GM12878 (cell line): ENCODE measurements around the gene RPS6KA2. TPM values are rescaled to one million over a fixed set of nuclear protein-coding genes. Genes with fewer than 3 reads are reported as not detected.

Source experiments
- ATAC-seq: fragments of 200-7000 bp; cut with Tn5 transposase; 3 replicates; pipeline ENCODE4 v1.9.1; 2020; ENCODE audit warnings: mild to moderate bottlenecking, moderate library complexity
- BruUV-seq: library from RNA; stranded (reverse); fragments of 400-500 nt; replicated peaks from 2 replicates; lab custom pipeline; 2021; lab: Mats Ljungman, UMichigan
- CTCF ChIA-PET: fragments of 300-600 bp; sonication (Branson Sonifier 250); formaldehyde crosslinking; extraction: SDS; loops from one replicate; lab custom pipeline; 2021; ENCODE audit warnings: inconsistent platforms; lab: Yijun Ruan, JAX
- POLR2A ChIA-PET: fragments of 350-600 bp; formaldehyde crosslinking; extraction: SDS; loops from one replicate; lab custom pipeline; 2021; ENCODE audit warnings: inconsistent platforms; lab: Charles Lee
- RAD21 ChIA-PET: fragments of 300-600 bp; sonication (Branson Sonifier 250); formaldehyde crosslinking; loops from one replicate; lab custom pipeline; 2023; ENCODE audit warnings: antibody characterized with exemption; ENCODE audit not compliant: unreplicated experiment; lab: Charles Lee
- SMC1A ChIA-PET: fragments of 300-600 bp; sonication (Branson Sonifier 250); formaldehyde crosslinking; loops from one replicate; lab custom pipeline; 2023; ENCODE audit not compliant: unreplicated experiment, uncharacterized antibody; lab: Charles Lee
- DNase-seq: peaks from one replicate; pipeline ENCODE4 v3.0.0-alpha.2; 2011; ENCODE audit warnings: low read depth, low spot score
- FAIRE-seq: peaks from 3 replicates; lab custom pipeline; 2011; peaks lifted over from hg19 to GRCh38; lab: Jason Lieb, UNC
- H2AFZ ChIP-seq: 2 replicates; pipeline ENCODE4 v1.6.0; 2011; ENCODE audit warnings: low read depth, low read length, control low read depth; ENCODE audit not compliant: control insufficient read depth
- H3K27ac ChIP-seq: 2 replicates; pipeline ENCODE4 v1.5.1; 2011; ENCODE audit warnings: control low read depth; ENCODE audit not compliant: control insufficient read depth, insufficient read depth
- H3K27me3 ChIP-seq, 2 experiments: replicated peaks in 1 of 2; 2 replicates each; pipeline versions ENCODE4 v1.6.0 to v1.6.1; 2011; ENCODE audit warnings: low read length in 1 of 2; ENCODE audit not compliant: control insufficient read depth in 2 of 2, insufficient read depth in 2 of 2
- H3K36me3 ChIP-seq, 2 experiments: 2 replicates each; pipeline ENCODE4 v1.5.1; 2011; ENCODE audit warnings: low read length in 1 of 2; ENCODE audit not compliant: control insufficient read depth in 2 of 2, insufficient read depth in 2 of 2
- H3K4me1 ChIP-seq: 2 replicates; pipeline ENCODE4 v1.6.1; 2011; ENCODE audit warnings: mild to moderate bottlenecking, low read length, moderate library complexity, mixed read lengths; ENCODE audit not compliant: control insufficient read depth, insufficient read depth
- H3K4me2 ChIP-seq: 2 replicates; pipeline ENCODE4 v1.6.0; 2011; ENCODE audit warnings: control low read depth; ENCODE audit not compliant: control insufficient read depth, insufficient read depth
- H3K4me3 ChIP-seq: fragments of 200-600 bp; sonication (generic); 2 replicates; pipeline ENCODE4 v1.5.1; 2016
- H3K79me2 ChIP-seq: 2 replicates; pipeline ENCODE4 v1.6.0; 2011; ENCODE audit warnings: low read length; ENCODE audit not compliant: control insufficient read depth, insufficient read depth
- H3K9ac ChIP-seq: 2 replicates; pipeline ENCODE4 v1.8.0; 2011; ENCODE audit warnings: low read length, control low read depth, mixed read lengths; ENCODE audit not compliant: control insufficient read depth, insufficient read depth
- H3K9me3 ChIP-seq: replicated peaks from 3 replicates; pipeline ENCODE4 v1.5.1; 2011; ENCODE audit warnings: mild to moderate bottlenecking, low read length; ENCODE audit not compliant: control insufficient read depth, insufficient read depth
- H4K20me1 ChIP-seq: 2 replicates; pipeline ENCODE4 v1.6.0; 2011; ENCODE audit not compliant: control insufficient read depth, insufficient read depth
- CBX5 ChIP-seq: sonication (generic); IDR thresholded peaks from 2 replicates; pipeline ENCODE4 v1.6.1; 2016; ENCODE audit warnings: low read depth, moderate library complexity, mild to moderate bottlenecking, inconsistent platforms
- EP300 ChIP-seq, 2 experiments: fragments of 150-350 bp in 1 of 2; IDR thresholded peaks; 2 replicates each; pipeline ENCODE4 v1.6.1; 2011 to 2012; ENCODE audit warnings: low read depth in 2 of 2, low read length in 2 of 2, borderline replicate concordance in 1 of 2, improper control_type of control experiment in 1 of 2, inconsistent platforms in 1 of 2; ENCODE audit not compliant: control insufficient read depth in 1 of 2
- FOXK2 ChIP-seq: fragments of 450-650 bp; IDR thresholded peaks from 2 replicates; pipeline ENCODE4 v1.6.1; 2017; ENCODE audit warnings: mild to moderate bottlenecking, moderate library complexity
- GABPA ChIP-seq: IDR thresholded peaks from 2 replicates; pipeline ENCODE4 v1.6.1; 2014; ENCODE audit warnings: antibody characterized with exemption, low read depth, mild to moderate bottlenecking, inconsistent platforms
- KDM1A ChIP-seq: fragments of 200-600 bp; sonication (generic); IDR thresholded peaks from 2 replicates; pipeline ENCODE4 v1.6.1; 2016; ENCODE audit warnings: borderline replicate concordance
- LARP7 ChIP-seq: fragments of 450-650 bp; IDR thresholded peaks from 2 replicates; pipeline ENCODE4 v1.6.1; 2017; ENCODE audit warnings: mild to moderate bottlenecking
- NRF1 ChIP-seq: conservative IDR thresholded peaks from 2 replicates; pipeline ENCODE4 v1.6.1; 2011; ENCODE audit warnings: mild to moderate bottlenecking, low read depth, low read length, improper control_type of control experiment
- PAX8 ChIP-seq: fragments of 450-650 bp; IDR thresholded peaks from 2 replicates; pipeline ENCODE4 v1.6.1; 2017; ENCODE audit warnings: mild to moderate bottlenecking, moderate library complexity
- POLR2AphosphoS5 ChIP-seq: IDR thresholded peaks from 2 replicates; pipeline ENCODE4 v1.6.1; 2011; ENCODE audit warnings: mild to moderate bottlenecking, low read length, inconsistent platforms
- POU2F2 ChIP-seq: IDR thresholded peaks from 3 replicates; pipeline ENCODE4 v1.6.1; 2011; ENCODE audit warnings: low read depth, mild to moderate bottlenecking, low read length, borderline replicate concordance
- RAD21 ChIP-seq: IDR thresholded peaks from 2 replicates; pipeline ENCODE4 v1.6.1; 2011; ENCODE audit warnings: mild to moderate bottlenecking, low read depth, low read length, moderate library complexity; ENCODE audit not compliant: insufficient read depth
- RAD51 ChIP-seq: fragments of 450-650 bp; IDR thresholded peaks from 2 replicates; pipeline ENCODE4 v1.6.1; 2016; ENCODE audit warnings: moderate library complexity, mild to moderate bottlenecking, inconsistent platforms
- SMAD5 ChIP-seq: IDR thresholded peaks from 2 replicates; pipeline ENCODE4 v1.6.1; 2016; ENCODE audit warnings: antibody characterized with exemption, low read depth
- YBX1 ChIP-seq: fragments of 450-650 bp; IDR thresholded peaks from 2 replicates; pipeline ENCODE4 v1.6.1; 2016; ENCODE audit warnings: antibody characterized with exemption
- ZBED1 ChIP-seq: IDR thresholded peaks from 2 replicates; pipeline ENCODE4 v1.6.1; 2016; ENCODE audit warnings: borderline replicate concordance
- ZNF24 ChIP-seq: fragments of 450-650 bp; IDR thresholded peaks from 2 replicates; pipeline ENCODE4 v1.6.1; 2017; ENCODE audit warnings: antibody characterized with exemption, mild to moderate bottlenecking
- ZSCAN29 ChIP-seq: fragments of 450-650 bp; IDR thresholded peaks from 2 replicates; pipeline ENCODE4 v1.6.1; 2017; ENCODE audit warnings: mild to moderate bottlenecking, moderate library complexity
- ZZZ3 ChIP-seq: IDR thresholded peaks from 2 replicates; pipeline ENCODE4 v1.6.1; 2011; ENCODE audit warnings: low read depth; ENCODE audit not compliant: control insufficient read depth, insufficient read length
- WGBS: methylation state at CpG from one replicate; pipeline ENCODE4 v1.1.6; 2016; ENCODE audit warnings: low lambda C conversion rate; ENCODE audit not compliant: insufficient replicate concordance, insufficient coverage; ENCODE audit errors: missing lambda C conversion rate; 5-methylcytosine and 5-hydroxymethylcytosine counted together
- in situ Hi-C: fragments of 300-500 bp; cut with MboI; formaldehyde crosslinking; loops from 9 replicates; pipeline ENCODE4 v1.14.3; 2018; ENCODE audit warnings: mixed read lengths
- intact Hi-C: fragments of 100-400 bp; cut with micrococcal nuclease; formaldehyde crosslinking; loops from one replicate; pipeline ENCODE4 v1.14.2; 2022; ENCODE audit not compliant: unreplicated experiment
- polyA plus RNA-seq, 11 experiments: library from polyadenylated mRNA; depleted of rRNA in 4 of 11; unstranded in 6 of 11; stranded (reverse) in 5 of 11; fragments of >200 nt; fragmentation: Nextera tagmentation in 4 of 11; fragmentation: Illumina TruSeq in 1 of 11; extraction: Ambion mirVana in 4 of 11; extraction: Trizol in 1 of 11; gene quantifications; 1 replicate in 1 of 11; 2 replicates in 10 of 11; pipeline versions ENCODE4 v1.2.1 to v1.2.3, GENCODE V29; 2011 to 2016; ENCODE audit warnings: inconsistent platforms in 2 of 11, missing spikeins in 2 of 11, low read depth in 1 of 11
- total RNA-seq, 4 experiments: library from RNA; depleted of rRNA in 3 of 4; stranded (reverse); fragments of >200 nt in 3 of 4; fragmentation: Illumina TruSeq in 1 of 4; extraction: Trizol in 1 of 4; gene quantifications; 2 replicates each; pipeline versions ENCODE4 v1.2.1 to v1.2.3, GENCODE V29; 2013 to 2021
- TF ChIP-seq, protein P1 (sequence below): IDR thresholded peaks from 2 replicates; pipeline ENCODE4 v1.6.1; 2012; ENCODE audit warnings: mild to moderate bottlenecking, low read depth, low read length
- TF ChIP-seq, protein P2 (sequence below): fragments of 150-350 bp; IDR thresholded peaks from 2 replicates; pipeline ENCODE4 v1.6.1; 2014; ENCODE audit warnings: mild to moderate bottlenecking, low read depth, low read length

The RPS6KA2 gene
- total and polyA plus RNA-seq, 10 of the 15 experiments (the other 5 are each of a cell fraction or from before 2014, with no cell fraction given): 0.02 to 1.0 (median 0.22) TPM; not detected in 1

DNA sequence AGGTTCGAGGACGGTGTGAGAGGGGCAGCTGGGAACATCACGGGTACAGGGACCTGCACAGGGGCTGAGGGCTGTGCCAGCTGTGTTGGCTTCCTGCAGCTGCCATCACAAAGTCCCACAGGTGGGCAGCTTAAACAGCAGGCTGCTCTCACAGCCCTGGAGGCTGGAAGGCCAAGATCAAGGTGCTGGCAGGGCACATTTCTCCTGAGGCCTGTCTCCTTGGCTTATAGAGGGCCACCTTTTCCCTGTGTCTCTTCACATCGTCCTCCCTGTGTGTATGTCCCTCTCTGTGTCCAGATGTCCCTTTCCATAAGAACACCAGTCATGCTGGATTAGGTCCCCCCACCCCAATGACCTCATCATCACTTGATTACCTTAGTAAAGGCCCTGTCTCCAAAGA is 229.2 kb downstream of the RPS6KA2 start (continued):
- TF ChIP-seq, protein P1, sequence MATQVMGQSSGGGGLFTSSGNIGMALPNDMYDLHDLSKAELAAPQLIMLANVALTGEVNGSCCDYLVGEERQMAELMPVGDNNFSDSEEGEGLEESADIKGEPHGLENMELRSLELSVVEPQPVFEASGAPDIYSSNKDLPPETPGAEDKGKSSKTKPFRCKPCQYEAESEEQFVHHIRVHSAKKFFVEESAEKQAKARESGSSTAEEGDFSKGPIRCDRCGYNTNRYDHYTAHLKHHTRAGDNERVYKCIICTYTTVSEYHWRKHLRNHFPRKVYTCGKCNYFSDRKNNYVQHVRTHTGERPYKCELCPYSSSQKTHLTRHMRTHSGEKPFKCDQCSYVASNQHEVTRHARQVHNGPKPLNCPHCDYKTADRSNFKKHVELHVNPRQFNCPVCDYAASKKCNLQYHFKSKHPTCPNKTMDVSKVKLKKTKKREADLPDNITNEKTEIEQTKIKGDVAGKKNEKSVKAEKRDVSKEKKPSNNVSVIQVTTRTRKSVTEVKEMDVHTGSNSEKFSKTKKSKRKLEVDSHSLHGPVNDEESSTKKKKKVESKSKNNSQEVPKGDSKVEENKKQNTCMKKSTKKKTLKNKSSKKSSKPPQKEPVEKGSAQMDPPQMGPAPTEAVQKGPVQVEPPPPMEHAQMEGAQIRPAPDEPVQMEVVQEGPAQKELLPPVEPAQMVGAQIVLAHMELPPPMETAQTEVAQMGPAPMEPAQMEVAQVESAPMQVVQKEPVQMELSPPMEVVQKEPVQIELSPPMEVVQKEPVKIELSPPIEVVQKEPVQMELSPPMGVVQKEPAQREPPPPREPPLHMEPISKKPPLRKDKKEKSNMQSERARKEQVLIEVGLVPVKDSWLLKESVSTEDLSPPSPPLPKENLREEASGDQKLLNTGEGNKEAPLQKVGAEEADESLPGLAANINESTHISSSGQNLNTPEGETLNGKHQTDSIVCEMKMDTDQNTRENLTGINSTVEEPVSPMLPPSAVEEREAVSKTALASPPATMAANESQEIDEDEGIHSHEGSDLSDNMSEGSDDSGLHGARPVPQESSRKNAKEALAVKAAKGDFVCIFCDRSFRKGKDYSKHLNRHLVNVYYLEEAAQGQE: no peak
- TF ChIP-seq YBX1 (no peak), FOXK2 (no peak), ZSCAN29 (no peak)

DNA sequence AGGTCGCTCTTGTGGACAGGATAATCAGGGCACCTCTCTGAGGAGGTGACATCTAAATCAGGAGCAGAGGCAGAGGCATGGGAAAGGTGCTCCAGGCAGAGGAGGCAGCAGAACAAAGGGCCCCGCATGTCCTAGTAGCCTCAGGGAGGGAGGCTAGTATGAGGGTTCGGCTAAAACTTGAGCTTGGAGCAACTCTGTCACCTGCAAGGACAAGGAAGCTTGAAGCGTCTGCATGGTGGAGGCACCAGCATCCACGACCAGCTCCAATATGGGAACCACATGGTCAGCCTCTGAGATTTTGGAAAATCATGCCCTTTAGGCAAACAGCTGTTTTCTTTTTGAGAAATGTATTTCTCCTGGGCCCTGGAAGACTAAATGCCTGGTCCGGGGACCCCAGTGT is 231.3 kb downstream of the RPS6KA2 start:
- H4K20me1 ChIP-seq: no peaks in the 10 kb centered on the region
- H3K27me3 ChIP-seq: no peaks in the 10 kb centered on the region
- H2AFZ ChIP-seq: no peak overlapping the region
- RAD21 ChIA-PET: interaction anchor here (2.5 kb wide), 1 partner anchor 82 kb away, joined by 11 read pairs; no protein-coding TSS in a partner anchor
- FAIRE-seq: no peak
- H3K9me3 ChIP-seq: no peaks in the 10 kb centered on the region
- H3K4me2 ChIP-seq: no peak overlapping the region
- WGBS: 47% methylated on average over 6 of the region's 6 CpGs
- no peaks in the 10 kb centered on the region for H3K4me1 ChIP-seq
- no peak overlapping the region for H3K27ac ChIP-seq
- H3K79me2 ChIP-seq: no peaks in the 10 kb centered on the region
- H3K4me3 ChIP-seq: no peak overlapping the region
- H3K9ac ChIP-seq: no peak overlapping the region
- SMC1A ChIA-PET: no interaction called here
- DNase-seq: no peak
- H3K36me3 ChIP-seq: no peaks in the 10 kb centered on the region
- in situ Hi-C loops: no loop called here
- intact Hi-C loops: no loop called here
- no TSS peak for BruUV-seq
- CTCF ChIA-PET: interaction anchor here (1.2 to 12.2 kb wide), 3 partner anchors 14 to 119 kb away, joined by 5 to 317 read pairs (median 8); partner anchors contain the start of gene PRR18
- POLR2A ChIA-PET: no interaction called here
- ATAC-seq: no peak
- TF ChIP-seq POLR2AphosphoS5 (no peak), GABPA (no peak), KDM1A (no peak), NRF1 (no peak), ZBED1 (no peak), SMAD5 (no peak), POU2F2 (no peak), ZZZ3 (no peak), EP300 (IDR thresholded peaks at IDR 0.05; ENCODE audit: borderline replicate concordance in 1 of 2, control insufficient read depth in 1 of 2, low read depth in 2 of 2, low read length in 2 of 2) (no peak), RAD51 (no peak), LARP7 (no peak), ZSCAN29 (no peak), CBX5 (no peak), PAX8 (no peak), RAD21 (no peak), ZNF24 (no peak)
- TF ChIP-seq, protein P2, sequence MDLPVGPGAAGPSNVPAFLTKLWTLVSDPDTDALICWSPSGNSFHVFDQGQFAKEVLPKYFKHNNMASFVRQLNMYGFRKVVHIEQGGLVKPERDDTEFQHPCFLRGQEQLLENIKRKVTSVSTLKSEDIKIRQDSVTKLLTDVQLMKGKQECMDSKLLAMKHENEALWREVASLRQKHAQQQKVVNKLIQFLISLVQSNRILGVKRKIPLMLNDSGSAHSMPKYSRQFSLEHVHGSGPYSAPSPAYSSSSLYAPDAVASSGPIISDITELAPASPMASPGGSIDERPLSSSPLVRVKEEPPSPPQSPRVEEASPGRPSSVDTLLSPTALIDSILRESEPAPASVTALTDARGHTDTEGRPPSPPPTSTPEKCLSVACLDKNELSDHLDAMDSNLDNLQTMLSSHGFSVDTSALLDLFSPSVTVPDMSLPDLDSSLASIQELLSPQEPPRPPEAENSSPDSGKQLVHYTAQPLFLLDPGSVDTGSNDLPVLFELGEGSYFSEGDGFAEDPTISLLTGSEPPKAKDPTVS: no peak
